CD4-positive, alpha-beta T cell treated with Interleukin-12 subunit alpha and Interleukin-12 subunit beta, for 1 hour (primary cell): Measurements from ENCODE around the gene CFAP54.
"Not testable (repeated sequence)": the region's sequence is repeated elsewhere in the genome, so short reads cannot be mapped to it uniquely, and the experiment has no call there.

Experiments
- DNase-seq: peaks from one replicate; pipeline ENCODE4 v3.0.0-alpha.2; 2020

The CFAP54 gene

DNA sequence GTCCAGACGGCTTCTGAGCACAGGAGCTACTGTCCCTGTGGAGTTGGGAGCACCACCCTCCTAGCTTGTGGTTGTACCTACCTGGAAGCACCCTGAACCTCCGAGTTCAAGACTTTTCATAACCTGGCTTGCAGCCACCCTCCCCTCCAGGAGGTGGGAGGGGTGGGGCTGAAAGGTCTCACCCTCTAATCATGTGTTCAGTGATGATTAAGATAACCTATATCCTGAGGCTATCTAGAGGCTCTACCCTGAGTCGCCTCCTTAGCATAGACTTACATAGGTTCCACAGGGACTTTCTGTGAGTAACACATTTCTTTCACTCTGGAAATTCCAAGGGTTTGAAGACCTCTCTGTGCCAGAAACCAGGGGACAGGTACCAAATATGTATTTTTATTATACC lies 146.5 kb downstream of the CFAP54 start:
- no peak for DNase-seq

DNA sequence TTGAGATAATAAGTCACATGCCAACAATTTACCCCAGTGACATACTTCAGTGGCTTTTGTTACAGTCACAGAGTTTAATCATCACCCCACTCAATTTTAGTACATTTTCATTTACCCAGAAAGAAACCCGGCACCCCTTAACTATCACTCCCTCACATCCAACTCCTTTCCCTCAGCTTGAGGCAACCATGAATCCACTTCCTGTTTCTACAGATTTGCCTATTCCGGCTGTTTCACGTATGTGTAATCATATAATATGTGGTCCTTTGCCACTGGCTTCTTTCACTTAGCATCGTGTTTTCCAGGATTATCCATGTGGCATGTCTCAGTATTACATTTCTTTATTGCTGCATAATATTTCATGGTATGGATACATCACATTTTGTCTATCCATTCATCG lies 147.5 kb downstream of the CFAP54 start:
- DNase-seq: no peak

DNA sequence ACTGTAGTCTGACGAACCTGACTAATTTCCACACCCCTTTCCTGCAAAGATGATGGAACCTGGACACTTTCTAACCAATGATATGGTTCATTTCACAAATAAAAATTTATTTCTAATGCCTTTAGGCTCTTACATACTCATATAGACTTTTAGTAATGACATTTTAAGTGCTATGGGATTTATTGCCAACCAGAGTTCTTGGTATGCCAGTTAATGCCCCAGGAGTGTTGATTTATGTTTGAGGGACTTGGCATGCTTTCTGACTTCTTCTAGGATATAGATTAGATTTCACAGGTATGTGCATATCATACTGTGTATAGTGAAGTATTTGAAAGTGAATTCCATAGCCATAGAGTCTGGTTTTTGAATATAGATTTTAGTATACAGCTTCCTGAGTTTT lies 159.5 kb downstream of the CFAP54 start:
- DNase-seq: no peak

DNA sequence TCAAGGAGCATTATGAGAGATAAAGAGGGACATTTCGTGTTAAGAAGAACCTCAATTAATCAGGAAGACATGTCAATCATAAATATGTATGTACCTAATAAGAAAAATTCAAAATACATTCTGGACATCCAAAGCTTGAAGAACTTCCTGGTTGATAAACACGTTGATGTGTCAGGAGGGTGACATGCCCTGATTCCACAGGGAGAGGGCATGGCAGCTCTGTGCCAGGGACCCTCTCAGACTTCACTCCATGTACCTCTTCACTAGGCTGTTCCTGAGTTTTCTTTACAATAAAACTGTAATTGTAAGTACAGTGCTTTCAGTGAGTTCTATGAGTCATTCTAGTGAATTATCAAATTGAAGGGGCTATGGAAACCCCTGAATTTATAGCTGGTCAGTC lies 163.5 kb downstream of the CFAP54 start:
- no peak for DNase-seq

DNA sequence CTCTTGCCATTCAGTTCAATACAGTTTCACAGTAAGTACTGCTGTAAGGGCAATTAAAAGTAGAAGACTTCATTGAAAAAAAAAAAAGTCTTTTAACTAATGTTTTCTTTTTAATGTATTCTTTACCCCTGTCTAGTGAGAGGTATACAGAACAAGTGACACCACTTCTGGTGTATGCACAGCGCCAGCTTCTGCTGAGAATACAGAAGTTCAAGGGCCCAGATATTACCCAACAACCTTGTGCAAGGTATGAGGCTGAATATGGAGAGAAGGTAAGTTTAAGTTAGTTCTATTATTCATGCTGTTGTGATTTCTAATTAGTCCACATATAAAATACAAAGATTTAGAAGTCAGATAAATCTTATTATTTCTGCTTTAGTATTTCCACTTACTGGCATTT lies 168.7 kb downstream of the CFAP54 start:
- no peak for DNase-seq

DNA sequence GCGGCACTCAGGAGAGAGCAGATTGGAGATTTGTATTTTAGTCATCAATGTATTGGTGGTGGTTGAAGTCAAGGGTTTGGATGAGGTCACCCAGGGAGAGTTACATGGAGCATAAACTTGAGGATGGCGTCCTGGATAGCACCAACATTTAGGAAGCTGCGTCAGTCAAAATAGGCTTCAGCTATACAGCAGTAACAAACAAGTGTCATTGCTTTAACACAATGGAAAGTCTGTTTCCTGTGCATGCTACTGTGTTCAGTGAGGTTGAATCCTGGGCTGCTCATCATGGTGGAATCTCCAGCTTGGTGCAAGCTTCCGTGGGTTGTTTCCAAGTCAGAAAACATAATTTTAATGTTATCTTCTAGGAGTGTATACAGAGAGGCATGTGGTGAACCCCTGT lies 180.4 kb downstream of the CFAP54 start:
- no peak for DNase-seq

DNA sequence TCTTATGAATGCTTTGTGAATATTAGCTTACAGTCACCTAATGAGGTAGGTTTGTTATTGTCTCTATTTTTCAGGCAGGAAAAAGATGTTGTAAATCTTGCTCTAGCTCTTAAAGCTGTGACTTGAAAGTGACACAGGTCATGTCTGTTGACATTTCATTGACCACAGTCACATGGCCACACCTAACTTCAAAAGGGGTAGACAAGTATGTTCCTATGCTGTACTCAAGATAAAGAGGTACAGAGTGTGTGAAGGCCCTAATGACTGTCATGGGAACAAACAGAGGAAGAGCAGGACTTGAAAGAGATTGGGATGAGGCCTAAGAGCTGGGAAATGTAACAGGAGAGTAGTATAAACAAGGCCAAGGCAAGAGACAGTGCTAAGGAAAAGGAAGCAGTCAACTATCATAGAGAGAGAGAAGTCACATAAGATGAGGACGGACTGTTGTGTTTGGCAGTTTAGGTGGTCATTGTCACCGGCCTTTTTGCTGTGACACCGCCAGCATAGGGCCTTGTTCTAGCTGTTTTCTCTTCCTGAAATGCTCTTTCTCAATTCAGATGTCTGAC lies 181.0 kb downstream of the CFAP54 start:
- DNase-seq: no peak

DNA sequence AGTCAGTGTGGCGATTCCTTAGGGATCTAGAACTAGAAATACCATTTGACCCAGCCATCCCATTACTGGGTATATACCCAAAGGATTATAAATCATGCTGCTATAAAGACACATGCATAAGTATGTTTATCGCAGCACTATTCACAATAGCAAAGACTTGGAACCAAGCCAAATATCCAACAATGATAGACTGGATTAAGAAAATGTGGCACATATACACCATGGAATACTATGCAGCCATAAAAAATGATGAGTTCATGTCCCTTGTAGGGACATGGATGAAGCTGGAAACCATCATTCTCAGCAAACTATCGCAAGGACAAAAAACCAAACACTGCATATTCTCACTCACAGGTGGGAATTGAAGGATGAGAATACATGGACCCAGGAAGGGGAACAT lies 186.1 kb downstream of the CFAP54 start:
- DNase-seq: not testable (repeated sequence)

DNA sequence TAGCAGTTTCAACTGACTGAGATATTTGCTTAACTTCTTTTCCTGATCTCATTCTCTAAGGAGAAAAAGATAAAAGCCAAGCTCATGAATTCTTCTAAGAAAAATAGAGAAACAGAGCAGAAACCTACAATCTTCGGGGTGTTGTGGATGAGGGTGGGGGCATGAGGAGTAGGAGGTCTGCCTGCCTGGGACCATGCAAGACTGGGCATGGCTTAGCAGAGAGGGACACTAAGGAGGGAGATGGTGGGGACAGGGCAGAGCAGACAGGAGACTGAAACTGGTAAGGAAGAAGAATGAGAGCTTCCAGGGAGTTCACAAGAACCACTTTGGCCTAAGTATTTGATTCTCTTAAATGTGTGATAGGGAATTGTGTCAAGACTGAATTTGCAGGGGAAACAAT lies 188.0 kb downstream of the CFAP54 start:
- DNase-seq: no peak

DNA sequence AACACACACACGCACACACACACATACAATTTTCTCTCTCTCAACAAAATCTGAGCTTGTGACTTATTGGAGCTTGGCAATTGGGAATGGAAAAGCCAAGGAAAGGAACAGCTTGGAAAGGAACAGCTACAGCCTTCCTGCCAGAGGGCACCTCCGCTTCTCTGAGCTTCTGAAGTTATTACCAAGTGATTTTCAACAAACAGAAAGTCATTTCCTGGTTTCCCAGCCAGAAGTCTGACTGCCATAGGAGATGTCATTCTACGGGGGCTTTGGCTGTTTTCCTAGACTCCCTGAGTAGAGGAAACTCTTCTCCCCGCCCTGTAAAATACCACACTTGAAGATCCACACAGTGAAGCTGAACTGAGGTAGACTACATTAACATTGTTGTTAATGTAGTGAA lies 198.3 kb downstream of the CFAP54 start:
- no peak for DNase-seq

DNA sequence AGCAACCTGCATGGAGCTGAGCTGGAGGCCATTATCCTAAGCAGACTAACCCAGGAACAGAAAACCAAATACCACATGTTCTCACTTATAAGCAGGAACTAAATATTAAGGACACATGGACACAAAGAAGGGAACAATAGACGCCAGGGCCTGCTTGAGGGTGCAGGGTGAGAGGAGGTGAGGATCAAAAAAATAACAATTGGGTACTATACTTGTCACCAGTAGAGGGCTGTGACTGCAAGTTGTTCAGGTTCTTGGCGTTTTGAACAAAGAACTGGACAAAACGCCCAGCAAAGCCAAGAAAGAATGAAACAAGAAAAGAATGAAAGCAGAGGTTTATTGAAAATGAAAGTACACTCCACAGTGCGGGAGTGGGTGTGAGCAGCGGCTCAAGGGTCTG lies 209.1 kb downstream of the CFAP54 start:
- no peak for DNase-seq

DNA sequence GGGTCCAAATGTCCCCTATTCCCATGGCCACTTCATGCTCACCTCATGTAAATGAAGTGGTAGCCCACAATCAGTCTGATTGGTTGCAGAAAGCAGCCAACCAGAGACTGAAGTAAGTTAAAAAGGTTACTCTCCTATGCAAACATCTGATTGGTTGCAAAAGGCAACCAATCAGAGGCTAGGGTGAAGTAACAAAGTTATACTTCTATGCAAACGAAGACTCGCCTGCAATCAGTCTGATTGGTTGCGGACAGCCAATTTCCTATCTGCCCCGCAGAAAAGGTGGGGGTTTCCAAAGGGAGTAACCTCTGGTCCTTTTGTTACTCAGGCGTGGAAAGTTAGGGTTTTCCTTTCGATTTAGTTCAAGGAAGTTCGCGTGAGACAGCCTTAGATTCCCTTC lies 209.6 kb downstream of the CFAP54 start:
- DNase-seq: no peak

DNA sequence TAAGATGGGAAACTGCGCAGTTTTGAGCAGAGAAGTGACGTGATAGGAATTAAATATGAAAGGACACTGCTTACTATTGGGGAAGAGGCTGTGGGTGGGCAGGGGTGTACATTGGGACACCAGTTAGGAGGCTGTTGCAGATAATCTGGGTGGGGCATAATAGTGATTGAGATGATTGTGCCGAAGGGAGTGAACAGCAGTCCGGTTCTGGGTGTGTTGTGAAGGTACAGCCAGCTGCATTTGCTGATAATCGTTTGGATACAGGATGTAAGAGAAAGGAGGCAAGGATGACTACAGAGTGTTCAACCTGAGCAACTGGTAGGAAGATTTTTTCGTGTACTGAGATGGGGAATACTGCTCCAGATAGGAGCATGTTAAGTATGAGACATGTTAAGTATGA lies 212.5 kb downstream of the CFAP54 start:
- DNase-seq: no peak

DNA sequence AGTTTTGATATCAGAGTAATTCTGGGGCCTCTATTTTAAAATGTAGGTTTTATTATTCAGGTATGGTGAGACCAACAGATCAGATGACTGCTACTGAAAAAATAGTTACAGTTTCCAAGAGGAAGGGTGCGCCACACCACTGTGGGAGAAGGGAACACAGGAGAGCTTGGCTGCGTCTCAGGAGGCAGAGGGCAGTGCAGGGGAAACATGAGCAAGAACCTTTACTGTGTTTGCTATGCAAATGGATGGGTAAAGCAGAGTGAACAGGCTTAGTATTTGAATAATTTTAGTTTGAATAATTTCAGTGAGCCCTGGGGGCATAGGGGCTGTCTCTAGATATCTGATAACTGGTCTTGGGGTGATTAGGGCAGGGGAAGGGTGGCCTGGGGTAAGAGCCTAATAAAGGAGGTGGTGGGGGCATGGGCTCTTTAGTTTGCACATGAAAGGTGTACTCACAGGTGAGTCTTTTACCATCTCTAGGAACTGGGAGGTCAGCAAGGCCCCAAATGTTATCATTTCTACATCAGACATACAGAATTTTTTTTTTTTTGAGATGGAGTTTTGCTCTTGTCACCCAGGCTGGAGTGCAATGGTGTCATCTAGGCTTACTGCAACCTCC lies 220.9 kb downstream of the CFAP54 start:
- DNase-seq: no peak

DNA sequence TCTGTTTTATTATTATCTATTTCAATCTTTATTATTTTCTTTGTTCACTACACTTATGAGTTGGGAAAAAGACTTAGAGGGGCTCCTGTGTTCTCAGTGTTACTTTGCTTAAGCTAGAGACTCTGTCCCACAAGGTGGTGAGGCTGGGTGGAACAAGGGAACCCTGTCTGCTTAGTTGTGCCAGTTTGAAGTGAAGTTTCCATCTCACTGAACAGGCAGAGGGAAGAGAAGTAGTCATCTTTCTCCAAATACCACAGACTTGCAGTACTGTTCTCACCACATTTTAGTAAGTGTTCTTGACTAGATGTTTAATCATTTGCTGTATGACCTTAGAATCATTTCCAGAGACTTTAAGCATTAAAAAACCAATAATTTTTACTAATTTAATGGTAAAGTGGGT lies 222.0 kb downstream of the CFAP54 start:
- no peak for DNase-seq

DNA sequence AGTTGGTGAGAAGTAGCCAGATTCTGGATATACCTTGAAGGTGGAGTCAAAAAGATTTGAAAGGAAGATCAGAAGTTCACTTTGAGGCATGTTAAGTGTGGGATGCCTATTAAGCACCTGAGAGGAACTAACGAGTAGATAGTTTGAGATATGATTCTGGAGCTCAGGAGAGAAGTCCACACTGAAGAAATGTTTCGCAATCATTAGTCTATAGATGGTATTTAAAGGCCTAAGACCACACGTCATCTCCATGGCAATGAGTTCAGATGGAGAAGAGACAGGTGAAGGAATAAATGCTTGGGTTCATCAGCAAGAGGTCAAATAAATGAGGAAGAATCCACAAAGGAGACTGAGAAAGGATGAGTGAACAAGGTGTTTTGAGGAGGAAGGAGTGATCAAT lies 224.8 kb downstream of the CFAP54 start:
- no peak for DNase-seq

DNA sequence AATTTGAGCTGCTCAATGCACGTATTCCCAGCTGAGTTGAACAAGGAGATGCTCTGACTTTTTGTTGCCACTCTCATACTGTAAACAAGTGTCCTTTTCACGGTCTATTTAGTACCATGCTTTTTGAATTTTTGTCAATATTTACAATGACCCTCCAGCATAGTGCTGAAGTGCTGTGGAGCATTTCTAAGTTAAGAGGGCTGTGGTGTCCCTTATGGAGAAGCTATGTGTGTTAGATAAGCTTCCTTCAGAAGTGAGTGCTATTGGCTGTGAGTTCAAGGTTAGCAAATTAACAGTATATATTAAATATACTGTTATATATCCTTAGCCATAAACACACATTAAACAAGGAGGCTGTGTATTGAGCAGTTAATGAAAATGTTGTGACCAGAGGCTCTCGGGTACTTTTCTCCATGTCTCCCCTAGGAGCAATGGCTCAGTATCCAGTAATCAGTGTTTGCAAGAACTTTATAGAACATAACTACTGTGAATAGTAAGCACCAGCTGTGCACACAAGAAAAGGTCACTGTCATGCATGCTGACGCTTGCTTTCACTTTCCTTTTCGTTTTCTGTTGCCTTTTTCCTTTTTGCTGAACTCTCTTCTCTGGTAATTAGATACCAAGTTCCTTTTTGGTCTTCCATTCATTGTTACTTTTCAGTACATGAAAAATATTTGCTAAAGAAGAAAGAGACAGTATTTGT lies 230.4 kb downstream of the CFAP54 start:
- DNase-seq: peak; percentile 41

DNA sequence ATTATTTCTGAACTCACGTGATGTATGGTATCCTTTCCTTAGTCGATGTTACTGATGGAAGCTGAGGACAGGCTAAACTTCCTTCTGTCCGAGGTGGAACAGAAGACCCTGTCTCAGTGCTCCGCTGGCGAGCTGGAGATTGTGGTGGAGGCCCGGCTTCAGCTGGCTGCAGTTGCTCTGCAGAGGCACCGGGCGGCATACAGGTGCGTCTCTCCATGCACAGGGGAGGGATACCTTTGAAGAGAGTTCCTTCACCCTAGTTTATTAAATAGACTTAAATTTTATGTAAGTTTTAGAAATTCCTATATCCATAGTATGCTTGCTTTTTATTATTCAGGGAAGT lies 231.0 kb downstream of the CFAP54 start:
- DNase-seq: peak; percentile 28

DNA sequence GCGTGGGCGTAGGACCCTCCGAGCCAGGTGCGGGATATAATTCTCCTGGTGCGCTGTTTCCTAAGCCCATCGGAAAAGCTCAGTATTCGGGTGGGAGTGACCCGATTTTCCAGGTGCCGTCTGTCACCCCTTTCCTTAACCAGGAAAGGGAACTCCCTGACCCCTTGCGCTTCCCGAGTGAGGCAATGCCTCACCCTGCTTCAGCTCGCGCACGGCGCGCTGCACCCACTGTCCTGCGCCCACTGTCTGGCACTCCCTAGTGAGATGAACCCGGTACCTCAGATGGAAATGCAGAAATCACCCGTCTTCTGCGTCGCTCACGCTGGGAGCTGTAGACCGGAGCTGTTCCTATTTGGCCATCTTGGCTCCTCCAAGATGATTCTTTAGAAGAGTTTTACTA lies 240.1 kb downstream of the CFAP54 start:
- not testable (repeated sequence) for DNase-seq

DNA sequence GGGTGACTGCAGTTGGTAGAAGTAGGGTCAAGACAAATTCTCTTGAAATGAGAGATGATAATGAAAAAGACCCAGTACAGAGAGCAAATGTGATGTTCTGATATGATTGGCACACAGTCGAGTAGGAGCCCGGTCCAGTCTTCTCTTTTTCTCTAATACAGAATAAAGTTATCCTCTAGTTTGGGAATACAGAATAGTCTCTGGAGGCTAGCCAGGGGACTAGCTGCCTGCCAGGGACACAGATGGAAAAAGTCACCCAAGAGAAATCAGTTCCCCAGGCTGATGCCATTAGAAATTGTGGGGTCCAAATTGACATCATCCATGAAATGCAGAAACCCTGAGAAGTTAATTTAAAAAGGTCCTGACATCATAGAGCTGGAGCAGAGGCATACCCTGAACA lies 240.5 kb downstream of the CFAP54 start:
- no peak for DNase-seq

DNA sequence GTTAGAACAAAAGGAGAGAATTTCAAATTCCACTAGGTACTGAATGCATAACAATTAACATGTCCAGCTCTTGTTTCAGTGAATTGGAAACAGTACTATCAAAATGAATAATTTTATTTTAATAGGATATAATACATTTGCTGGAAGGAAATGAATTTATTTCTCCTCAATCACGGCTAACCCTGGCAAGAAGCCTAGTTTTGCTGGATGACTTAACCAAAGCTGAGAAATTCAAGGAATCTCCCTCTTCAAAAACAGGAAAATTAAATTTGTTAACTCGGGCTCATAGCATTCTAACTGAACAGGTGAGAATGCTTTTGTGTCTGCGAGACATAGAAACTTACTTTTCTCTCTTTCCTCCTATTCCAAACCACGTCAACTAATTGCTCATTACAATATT lies 254.2 kb downstream of the CFAP54 start:
- no peak for DNase-seq

DNA sequence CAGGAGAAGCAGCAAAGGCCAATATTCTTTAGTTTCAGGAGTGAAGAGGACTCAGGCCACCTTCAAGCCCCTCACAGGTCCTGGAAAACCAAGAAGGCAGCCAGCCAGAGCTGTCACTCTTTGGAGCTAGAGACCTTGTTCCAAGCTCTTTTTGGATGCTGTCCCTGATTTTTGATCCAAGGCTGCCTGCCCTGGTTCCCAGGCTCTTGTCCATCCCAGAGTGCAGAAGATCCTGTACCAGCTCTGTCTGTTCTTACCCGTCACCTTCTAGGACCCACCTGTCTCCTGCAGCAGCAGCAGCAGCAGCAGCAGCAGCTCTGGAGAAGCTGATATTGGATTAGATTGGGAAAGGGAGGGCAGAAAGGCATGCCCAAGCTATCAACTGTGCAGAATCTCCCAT lies 260.6 kb downstream of the CFAP54 start:
- DNase-seq: no peak

DNA sequence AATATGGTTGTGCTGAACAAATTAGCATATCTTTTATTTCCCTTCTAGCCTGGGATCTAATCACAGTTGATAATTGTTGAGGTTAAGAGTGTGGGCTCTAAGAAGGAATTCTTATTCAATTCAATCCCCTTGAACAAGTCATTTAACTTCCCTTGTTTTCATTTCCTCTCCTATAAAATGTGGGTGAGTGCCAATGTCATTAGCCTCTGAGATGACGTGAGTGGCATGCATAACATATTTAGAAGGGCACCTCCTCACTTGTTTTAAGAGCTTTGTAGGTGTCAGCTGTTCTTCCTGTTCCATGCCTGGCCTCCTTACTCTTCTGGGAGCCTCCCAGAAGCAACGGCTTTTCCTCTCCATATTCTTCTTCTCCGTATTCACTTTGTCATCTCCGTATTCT lies 262.2 kb downstream of the CFAP54 start:
- DNase-seq: no peak

DNA sequence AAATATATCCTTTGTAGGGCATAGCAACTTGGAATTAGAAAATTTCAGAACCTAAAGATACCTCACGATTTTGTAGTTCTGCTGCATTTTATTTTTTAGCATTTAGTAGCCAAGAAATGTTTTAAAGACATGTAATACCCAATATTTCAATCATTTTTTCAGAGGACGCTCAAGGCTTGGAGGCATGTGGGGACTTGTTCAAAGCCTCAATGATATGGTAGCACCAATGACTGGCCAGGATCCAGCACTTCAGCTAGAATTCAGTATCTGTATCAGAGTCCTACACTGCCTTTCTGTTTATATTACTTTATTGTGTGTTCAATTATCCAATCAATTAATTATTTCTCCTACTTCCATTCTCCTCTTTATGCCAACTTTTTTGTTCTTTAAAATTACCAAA lies 262.8 kb downstream of the CFAP54 start:
- DNase-seq: no peak

DNA sequence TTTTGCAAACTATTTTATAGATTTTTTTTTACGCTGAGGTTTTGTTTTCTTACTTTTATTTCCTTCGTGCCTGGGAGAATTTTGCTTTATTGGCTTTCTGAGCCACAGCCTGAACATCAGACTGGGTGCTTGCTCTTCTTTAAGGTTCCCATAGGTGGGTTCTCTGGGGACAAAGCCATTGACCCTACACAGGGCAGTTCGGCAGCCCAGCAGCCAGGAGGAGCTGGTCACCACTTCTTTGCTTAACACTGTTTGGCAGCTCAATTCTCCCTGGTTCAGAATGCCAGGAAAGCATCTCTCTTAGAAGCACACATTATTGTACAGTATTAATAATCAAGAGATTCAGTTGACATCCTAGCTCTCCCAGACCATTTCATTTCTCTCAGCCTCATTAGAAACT lies 276.9 kb downstream of the CFAP54 start:
- no peak for DNase-seq
